CD4-positive, CD25-positive, alpha-beta regulatory T cell (primary cell): ENCODE results near the gene SORCS2. TPM values are rescaled to one million over a fixed set of nuclear protein-coding genes. Genes with fewer than 3 reads are reported as not detected.
A peak's percentile ranks its signal among the peaks of the same experiment; 100 is the strongest.

ENCODE experiments used
- ATAC-seq, 2 donors: fragments of 150-1000 bp; cut with Tn5 transposase; one replicate each; pipeline ENCODE4 v1.10.0; 2021; ENCODE audit warnings: low read depth in 2 of 2, moderate number of reproducible peaks in 2 of 2, moderate library complexity in 1 of 2
- DNase-seq, 3 donors: peaks; one replicate each; pipeline versions ENCODE4 v3.0.0 to v3.0.0-alpha.2; 2012 to 2022; ENCODE audit warnings: mixed read lengths in 1 of 3
- H3K27ac ChIP-seq: one replicate; pipeline ENCODE4 v1.7.0; 2013; ENCODE audit warnings: mild to moderate bottlenecking, low read length; ENCODE audit not compliant: insufficient read depth, poor library complexity, severe bottlenecking
- H3K27me3 ChIP-seq: one replicate; pipeline ENCODE4 v1.7.0; 2013; ENCODE audit warnings: low read length; ENCODE audit not compliant: control insufficient read depth, insufficient read depth
- H3K36me3 ChIP-seq: one replicate; pipeline ENCODE4 v1.7.0; 2013; ENCODE audit warnings: mild to moderate bottlenecking, low read length, moderate library complexity; ENCODE audit not compliant: control insufficient read depth, insufficient read depth
- H3K4me1 ChIP-seq: 2 replicates; pipeline ENCODE4 v1.7.0; 2013; ENCODE audit warnings: mild to moderate bottlenecking, low read length; ENCODE audit not compliant: insufficient read depth, control insufficient read depth, poor library complexity, severe bottlenecking
- H3K4me3 ChIP-seq: one replicate; pipeline ENCODE4 v1.7.0; 2013; ENCODE audit warnings: low read depth, mild to moderate bottlenecking, low read length, moderate library complexity
- H3K9me3 ChIP-seq, 2 experiments: 1 replicate in 1 of 2; 2 replicates in 1 of 2; pipeline ENCODE4 v1.7.0; 2013; ENCODE audit warnings: low read length in 2 of 2, mild to moderate bottlenecking in 1 of 2, moderate library complexity in 1 of 2; ENCODE audit not compliant: control insufficient read depth in 2 of 2
- H3K27ac Mint-ChIP-seq, 3 donors: one replicate each; pipeline ENCODE4 v1.8.0; 2020 to 2022; ENCODE audit warnings: mild to moderate bottlenecking in 3 of 3, mixed read lengths in 3 of 3, moderate library complexity in 2 of 3
- H3K27me3 Mint-ChIP-seq: one replicate; pipeline ENCODE4 v1.8.0; 2022; ENCODE audit warnings: mild to moderate bottlenecking, mixed read lengths
- H3K36me3 Mint-ChIP-seq: one replicate; pipeline ENCODE4 v1.8.0; 2020; ENCODE audit warnings: mixed read lengths
- H3K4me1 Mint-ChIP-seq, 4 donors: one replicate each; pipeline ENCODE4 v1.8.0; 2020 to 2022; ENCODE audit warnings: mixed read lengths in 4 of 4, mild to moderate bottlenecking in 1 of 4
- H3K4me3 Mint-ChIP-seq, 4 donors: one replicate each; pipeline ENCODE4 v1.8.0; 2020 to 2022; ENCODE audit warnings: mild to moderate bottlenecking in 4 of 4, mixed read lengths in 4 of 4, moderate library complexity in 3 of 4
- H3K9me3 Mint-ChIP-seq, 7 donors: one replicate each; pipeline ENCODE4 v1.8.0; 2020 to 2022; ENCODE audit warnings: mixed read lengths in 7 of 7, mild to moderate bottlenecking in 3 of 7, moderate library complexity in 2 of 7
- polyA plus RNA-seq, 4 donors: library from polyadenylated mRNA; unstranded; fragments of 300-500 nt; fragmentation: Illumina TruSeq; gene quantifications; one replicate each; pipeline ENCODE4 v1.2.3, GENCODE V29; 2021
- total RNA-seq: library from RNA; stranded (reverse); gene quantifications from one replicate; pipeline ENCODE4 v1.2.3, GENCODE V29; 2022

Gene SORCS2
- total and polyA plus RNA-seq, 5 donors from 2014 or later, result not detected

- H3K36me3 ChIP-seq, result no peaks in the 10 kb centered on the region
- H3K4me1 ChIP-seq, result no peaks in the 10 kb centered on the region
- no peak overlapping the region for H3K27ac Mint-ChIP-seq
- no peaks in the 10 kb centered on the region for H3K9me3 ChIP-seq
- no peaks in the 10 kb centered on the region for H3K4me1 Mint-ChIP-seq
- no peak overlapping the region for H3K4me3 ChIP-seq
- no peak overlapping the region for H3K4me3 Mint-ChIP-seq
- ATAC-seq (no peak), DNase-seq (no peak)
- H3K9me3 Mint-ChIP-seq, result peaks cover 0 to 2% (median 0%) of the 10 kb centered on the region in 7 donors
- peaks cover 4% of the 10 kb centered on the region for H3K27me3 Mint-ChIP-seq
- no peaks in the 10 kb centered on the region for H3K27me3 ChIP-seq
- no peaks in the 10 kb centered on the region for H3K36me3 Mint-ChIP-seq
- no peak overlapping the region for H3K27ac ChIP-seq
These were observed 493.9 kb downstream of the SORCS2 start for GRCh38 chr4:7686070-7686870.

GRCh38 chr4:7687006-7687405 lies 494.7 kb downstream of the SORCS2 start:
- H3K36me3 Mint-ChIP-seq, result no peaks in the 10 kb centered on the region
- no peaks in the 10 kb centered on the region for H3K9me3 ChIP-seq
- no peak overlapping the region for H3K4me3 Mint-ChIP-seq
- H3K27me3 Mint-ChIP-seq, result peaks cover 4% of the 10 kb centered on the region
- H3K27ac ChIP-seq, result no peak overlapping the region
- H3K4me1 Mint-ChIP-seq, result no peaks in the 10 kb centered on the region
- H3K36me3 ChIP-seq, result no peaks in the 10 kb centered on the region
- no peaks in the 10 kb centered on the region for H3K4me1 ChIP-seq
- no peak for DNase-seq
- peaks cover 0 to 2% (median 0%) of the 10 kb centered on the region in 7 donors for H3K9me3 Mint-ChIP-seq
- H3K27me3 ChIP-seq, result no peaks in the 10 kb centered on the region
- no peak overlapping the region for H3K4me3 ChIP-seq
- ATAC-seq, result no peak
- no peak overlapping the region for H3K27ac Mint-ChIP-seq

- no peaks in the 10 kb centered on the region for H3K4me1 ChIP-seq
- no peaks in the 10 kb centered on the region for H3K4me1 Mint-ChIP-seq
- peaks cover 4% of the 10 kb centered on the region for H3K27me3 Mint-ChIP-seq
- H3K36me3 Mint-ChIP-seq, result no peaks in the 10 kb centered on the region
- H3K27me3 ChIP-seq, result no peaks in the 10 kb centered on the region
- H3K4me3 ChIP-seq, result no peak overlapping the region
- DNase-seq (no peak), ATAC-seq (no peak)
- H3K27ac ChIP-seq, result no peak overlapping the region
- H3K27ac Mint-ChIP-seq, result no peak overlapping the region
- H3K4me3 Mint-ChIP-seq, result no peak overlapping the region
- peaks cover 0 to 2% (median 0%) of the 10 kb centered on the region in 7 donors for H3K9me3 Mint-ChIP-seq
- no peaks in the 10 kb centered on the region for H3K9me3 ChIP-seq
- no peaks in the 10 kb centered on the region for H3K36me3 ChIP-seq
These were observed 495.5 kb downstream of the SORCS2 start for GRCh38 chr4:7687796-7688195.

- no peaks in the 10 kb centered on the region for H3K36me3 ChIP-seq
- H3K9me3 Mint-ChIP-seq, result peaks cover 0 to 2% (median 0%) of the 10 kb centered on the region in 7 donors
- no peaks in the 10 kb centered on the region for H3K27me3 ChIP-seq
- H3K36me3 Mint-ChIP-seq, result no peaks in the 10 kb centered on the region
- H3K9me3 ChIP-seq, result no peaks in the 10 kb centered on the region
- no peak overlapping the region for H3K4me3 Mint-ChIP-seq
- ATAC-seq, result no peak
- no peaks in the 10 kb centered on the region for H3K4me1 Mint-ChIP-seq
- H3K4me1 ChIP-seq, result no peaks in the 10 kb centered on the region
- DNase-seq, result no peak
- no peak overlapping the region for H3K27ac Mint-ChIP-seq
- H3K4me3 ChIP-seq, result no peak overlapping the region
- no peaks in the 10 kb centered on the region for H3K27me3 Mint-ChIP-seq
- no peak overlapping the region for H3K27ac ChIP-seq
These were observed 497.7 kb downstream of the SORCS2 start for GRCh38 chr4:7689773-7690693.

- Mint-ChIP-seq H3K9me3 (peaks cover 0 to 2% (median 0%) of the 10 kb centered on the region in 7 donors), H3K27ac (no peak overlapping the region), H3K36me3 (no peaks in the 10 kb centered on the region), H3K4me3 (no peak overlapping the region), H3K27me3 (no peaks in the 10 kb centered on the region), H3K4me1 (no peaks in the 10 kb centered on the region)
- H3K36me3 ChIP-seq, result no peaks in the 10 kb centered on the region
- H3K27ac ChIP-seq, result no peak overlapping the region
- H3K9me3 ChIP-seq, result no peaks in the 10 kb centered on the region
- DNase-seq (no peak), ATAC-seq (peak in 1 of 2 donors; percentile 12)
- no peak overlapping the region for H3K4me3 ChIP-seq
- no peaks in the 10 kb centered on the region for H3K27me3 ChIP-seq
- H3K4me1 ChIP-seq, result no peaks in the 10 kb centered on the region
These were observed 498.7 kb downstream of the SORCS2 start for GRCh38 chr4:7691061-7691460.

- no peak for DNase-seq
- H3K27ac Mint-ChIP-seq, result no peak overlapping the region
- no peak overlapping the region for H3K4me3 Mint-ChIP-seq
- H3K36me3 Mint-ChIP-seq, result no peaks in the 10 kb centered on the region
- H3K4me1 Mint-ChIP-seq, result no peaks in the 10 kb centered on the region
- no peaks in the 10 kb centered on the region for H3K27me3 Mint-ChIP-seq
- no peaks in the 10 kb centered on the region for H3K9me3 ChIP-seq
- ATAC-seq, result no peak
- H3K27ac ChIP-seq, result no peak overlapping the region
- H3K4me3 ChIP-seq, result no peak overlapping the region
- no peaks in the 10 kb centered on the region for H3K36me3 ChIP-seq
- no peaks in the 10 kb centered on the region for H3K4me1 ChIP-seq
- H3K9me3 Mint-ChIP-seq, result peaks cover 0 to 2% (median 0%) of the 10 kb centered on the region in 7 donors
- H3K27me3 ChIP-seq, result no peaks in the 10 kb centered on the region
These were observed 499.6 kb downstream of the SORCS2 start for GRCh38 chr4:7691982-7692381.

- DNase-seq (no peak), ATAC-seq (no peak)
- no peaks in the 10 kb centered on the region for H3K36me3 Mint-ChIP-seq
- H3K4me1 Mint-ChIP-seq, result no peaks in the 10 kb centered on the region
- Histone ChIP-seq H3K27me3 (no peaks in the 10 kb centered on the region), H3K36me3 (no peaks in the 10 kb centered on the region), H3K9me3 (no peaks in the 10 kb centered on the region), H3K27ac (no peak overlapping the region), H3K4me3 (no peak overlapping the region), H3K4me1 (no peaks in the 10 kb centered on the region)
- H3K9me3 Mint-ChIP-seq, result peaks cover 0 to 2% (median 0%) of the 10 kb centered on the region in 7 donors
- H3K27me3 Mint-ChIP-seq, result no peaks in the 10 kb centered on the region
- no peak overlapping the region for H3K27ac Mint-ChIP-seq
- no peak overlapping the region for H3K4me3 Mint-ChIP-seq
These were observed 500.3 kb downstream of the SORCS2 start for GRCh38 chr4:7692451-7693236.
